NCI-H524 (cell line): ENCODE measurements around the gene SPAG8.

Source experiments
- DNase-seq, 2 experiments: peaks; one replicate each; lab custom pipeline; 2025; lab: John Stamatoyannopoulos, UW

SPAG8 gene

GRCh38 chr9:35771534-35771933, 40.5 kb downstream of the SPAG8 start:
- no peak for DNase-seq

GRCh38 chr9:35771075-35771433, 41.0 kb downstream of the SPAG8 start:
- no peak for DNase-seq

GRCh38 chr9:35769763-35770162, 42.3 kb downstream of the SPAG8 start:
- no peak for DNase-seq

- no peak for DNase-seq
Observed at GRCh38 chr9:35767458-35767857, 44.6 kb downstream of the SPAG8 start.

GRCh38 chr9:35766997-35767396, 45.1 kb downstream of the SPAG8 start:
- DNase-seq, result no peak

GRCh38 chr9:35763803-35764202, 48.3 kb downstream of the SPAG8 start:
- DNase-seq, result no peak

- no peak for DNase-seq
Observed at GRCh38 chr9:35763181-35763580, 48.9 kb downstream of the SPAG8 start.

GRCh38 chr9:35760651-35761050, 51.4 kb downstream of the SPAG8 start:
- DNase-seq, result no peak

GRCh38 chr9:35759795-35760194, 52.3 kb downstream of the SPAG8 start:
- DNase-seq, result no peak
